SK-N-SH treated with all-trans-retinoic acid at 6 μM for 48 hours (cell line): ENCODE data around the gene ABCC1.

Source experiments
- ARNTL ChIP-seq: fragments of 450-650 bp; formaldehyde crosslinking; IDR thresholded peaks from 2 replicates; pipeline ENCODE4 v1.5.0; 2020; ENCODE audit warnings: low read depth, mild to moderate bottlenecking, moderate library complexity, borderline replicate concordance
- RARB ChIP-seq: fragments of 250-450 bp; sonication (Bioruptor Pico); IDR thresholded peaks from 2 replicates; pipeline ENCODE4 v1.8.0; 2021; ENCODE audit warnings: mild to moderate bottlenecking, moderate library complexity
- TCF4 ChIP-seq: fragments of 250-450 bp; sonication (Bioruptor Pico); IDR thresholded peaks from 2 replicates; pipeline ENCODE4 v1.8.0; 2021; ENCODE audit warnings: mild to moderate bottlenecking, moderate library complexity, borderline replicate concordance
- ZFP30 ChIP-seq: fragments of 450-650 bp; formaldehyde crosslinking; IDR thresholded peaks from 2 replicates; pipeline ENCODE4 v1.5.0; 2022; ENCODE audit warnings: mild to moderate bottlenecking, moderate library complexity
- ZNF8 ChIP-seq: fragments of 450-650 bp; formaldehyde crosslinking; IDR thresholded peaks from 2 replicates; pipeline ENCODE4 v1.5.0; 2020; ENCODE audit warnings: mild to moderate bottlenecking, moderate library complexity

- TF ChIP-seq ZNF8 (CRISPR knock-in tag) (no peak), RARB (CRISPR knock-in tag) (no peak), ARNTL (CRISPR knock-in tag) (no peak), ZFP30 (CRISPR knock-in tag) (no peak), TCF4 (no peak)
Measured at GRCh38 chr16:16016388-16016964, 67.1 kb downstream of the ABCC1 start.
